Right forelimb (tissue), 1 donor: ENCODE data around the gene APOC3.
"Not testable (repeated sequence)": the region's sequence is repeated elsewhere in the genome, so short reads cannot be mapped to it uniquely, and the experiment has no call there.

ENCODE experiments used
- DNase-seq: peaks from one replicate; pipeline ENCODE4 v3.0.0-alpha.2; 2018

The APOC3 gene

GRCh38 chr11:116832350-116833290, 2.9 kb downstream of the APOC3 start:
- DNase-seq: no peak

- DNase-seq: no peak
Observed at GRCh38 chr11:116833491-116833815, 3.7 kb downstream of the APOC3 start.

- DNase-seq: no peak
Observed at GRCh38 chr11:116833816-116834534, 4.3 kb downstream of the APOC3 start.

- DNase-seq: not testable (repeated sequence)
Observed at GRCh38 chr11:116834535-116835041, 4.9 kb downstream of the APOC3 start.

- peak; percentile 55 for DNase-seq
Observed at GRCh38 chr11:116835042-116835772, 5.5 kb downstream of the APOC3 start.

- DNase-seq: peak; percentile 89
Observed at GRCh38 chr11:116835791-116836631, 6.3 kb downstream of the APOC3 start.

GRCh38 chr11:116836632-116836991, 6.9 kb downstream of the APOC3 start:
- DNase-seq: no peak

- no peak for DNase-seq
Observed at GRCh38 chr11:116837231-116838091, 7.8 kb downstream of the APOC3 start, which contains the start of gene APOA1. APOA1 (minus strand) TSS chr11:116837622; CDS start chr11:116837387, 235 bp downstream.

GRCh38 chr11:116838321-116839084, 8.8 kb downstream of the APOC3 start:
- DNase-seq: no peak

- no peak for DNase-seq
Observed at GRCh38 chr11:116840224-116840745, 10.6 kb downstream of the APOC3 start.

- DNase-seq: no peak
Observed at GRCh38 chr11:116840746-116841296, 11.1 kb downstream of the APOC3 start.

- no peak for DNase-seq
Observed at GRCh38 chr11:116842117-116842516, 12.4 kb downstream of the APOC3 start.

- DNase-seq: no peak
Observed at GRCh38 chr11:116842909-116843308, 13.2 kb downstream of the APOC3 start.

GRCh38 chr11:116843661-116844060, 14.0 kb downstream of the APOC3 start:
- no peak for DNase-seq

- DNase-seq: no peak
Observed at GRCh38 chr11:116844722-116845121, 15.0 kb downstream of the APOC3 start.

GRCh38 chr11:116847612-116848011, 17.9 kb downstream of the APOC3 start:
- DNase-seq: no peak

GRCh38 chr11:116849060-116849459, 19.4 kb downstream of the APOC3 start:
- no peak for DNase-seq

GRCh38 chr11:116849486-116849885, 19.8 kb downstream of the APOC3 start:
- no peak for DNase-seq

- DNase-seq: no peak
Observed at GRCh38 chr11:116851626-116852025, 21.9 kb downstream of the APOC3 start.
